GM06990 (cell line): ENCODE data around the gene CIZ1.

Source experiments
- DNase-seq: peaks from one replicate; pipeline ENCODE4 v3.0.0-alpha.2; 2011; ENCODE audit not compliant: insufficient read length; ENCODE audit errors: extremely low read depth
- H3K27me3 ChIP-seq: replicated peaks from 2 replicates; pipeline ENCODE4 v1.6.0; 2011; ENCODE audit warnings: low read length; ENCODE audit not compliant: control insufficient read depth, insufficient read depth
- H3K36me3 ChIP-seq: 2 replicates; pipeline ENCODE4 v1.5.1; 2011; ENCODE audit warnings: low read length; ENCODE audit not compliant: control insufficient read depth, insufficient read depth
- H3K4me3 ChIP-seq: replicated peaks from 2 replicates; pipeline ENCODE4 v1.5.1; 2011; ENCODE audit warnings: low read depth, mild to moderate bottlenecking, control low read depth, low read length
- TF ChIP-seq, protein P1 (sequence below): IDR thresholded peaks from 2 replicates; pipeline ENCODE4 v1.5.1; 2011; ENCODE audit warnings: low read length, control low read depth, mild to moderate bottlenecking, inconsistent platforms; ENCODE audit not compliant: insufficient read depth, poor library complexity, severe bottlenecking

CIZ1 gene

DNA sequence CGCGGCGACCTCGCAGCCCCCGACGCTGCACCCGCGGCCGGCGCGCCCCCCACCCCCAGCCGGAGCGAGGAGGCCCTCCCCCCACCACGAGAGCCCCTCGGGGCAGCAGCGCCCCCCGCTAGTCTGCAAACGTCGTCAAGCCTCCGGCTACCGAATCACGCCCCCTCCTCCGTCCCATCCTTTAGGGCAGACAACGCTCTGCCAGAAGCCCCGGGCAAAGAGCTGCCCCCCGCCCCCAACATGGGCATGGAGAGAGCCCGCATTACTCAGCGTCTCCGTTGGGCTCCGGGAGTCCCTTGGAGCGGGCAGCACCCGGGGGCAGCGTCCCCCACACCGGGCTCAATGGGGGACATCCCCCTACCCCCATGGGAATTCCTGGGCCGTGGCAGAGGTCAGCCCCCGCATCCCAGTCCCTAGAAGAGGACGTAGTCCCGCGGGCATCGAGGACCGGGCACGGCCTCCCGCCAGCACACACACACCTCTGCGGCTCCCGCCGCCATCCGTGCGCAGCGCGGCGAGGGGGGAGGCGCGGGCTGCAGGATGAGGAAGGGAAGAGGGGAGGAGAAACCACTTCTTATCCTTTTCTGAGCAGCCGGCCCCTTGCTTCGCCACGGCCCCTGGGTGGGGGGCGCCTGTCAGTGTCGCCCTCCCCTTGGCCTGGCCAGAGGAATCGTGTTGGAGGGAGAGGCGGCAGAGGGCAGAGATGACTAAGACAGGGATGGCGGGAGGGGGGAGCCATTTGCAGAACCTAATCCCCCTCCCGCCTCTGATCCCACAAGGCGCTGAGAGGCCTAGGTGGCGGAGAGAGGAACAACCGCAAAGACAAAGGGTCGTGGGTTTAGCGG is 12.6 kb upstream of the CIZ1 start:
- peak overlapping the region; percentile 56 for H3K4me3 ChIP-seq
- TF ChIP-seq, protein P1, sequence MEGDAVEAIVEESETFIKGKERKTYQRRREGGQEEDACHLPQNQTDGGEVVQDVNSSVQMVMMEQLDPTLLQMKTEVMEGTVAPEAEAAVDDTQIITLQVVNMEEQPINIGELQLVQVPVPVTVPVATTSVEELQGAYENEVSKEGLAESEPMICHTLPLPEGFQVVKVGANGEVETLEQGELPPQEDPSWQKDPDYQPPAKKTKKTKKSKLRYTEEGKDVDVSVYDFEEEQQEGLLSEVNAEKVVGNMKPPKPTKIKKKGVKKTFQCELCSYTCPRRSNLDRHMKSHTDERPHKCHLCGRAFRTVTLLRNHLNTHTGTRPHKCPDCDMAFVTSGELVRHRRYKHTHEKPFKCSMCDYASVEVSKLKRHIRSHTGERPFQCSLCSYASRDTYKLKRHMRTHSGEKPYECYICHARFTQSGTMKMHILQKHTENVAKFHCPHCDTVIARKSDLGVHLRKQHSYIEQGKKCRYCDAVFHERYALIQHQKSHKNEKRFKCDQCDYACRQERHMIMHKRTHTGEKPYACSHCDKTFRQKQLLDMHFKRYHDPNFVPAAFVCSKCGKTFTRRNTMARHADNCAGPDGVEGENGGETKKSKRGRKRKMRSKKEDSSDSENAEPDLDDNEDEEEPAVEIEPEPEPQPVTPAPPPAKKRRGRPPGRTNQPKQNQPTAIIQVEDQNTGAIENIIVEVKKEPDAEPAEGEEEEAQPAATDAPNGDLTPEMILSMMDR, result no peak
- no peak for DNase-seq

DNA sequence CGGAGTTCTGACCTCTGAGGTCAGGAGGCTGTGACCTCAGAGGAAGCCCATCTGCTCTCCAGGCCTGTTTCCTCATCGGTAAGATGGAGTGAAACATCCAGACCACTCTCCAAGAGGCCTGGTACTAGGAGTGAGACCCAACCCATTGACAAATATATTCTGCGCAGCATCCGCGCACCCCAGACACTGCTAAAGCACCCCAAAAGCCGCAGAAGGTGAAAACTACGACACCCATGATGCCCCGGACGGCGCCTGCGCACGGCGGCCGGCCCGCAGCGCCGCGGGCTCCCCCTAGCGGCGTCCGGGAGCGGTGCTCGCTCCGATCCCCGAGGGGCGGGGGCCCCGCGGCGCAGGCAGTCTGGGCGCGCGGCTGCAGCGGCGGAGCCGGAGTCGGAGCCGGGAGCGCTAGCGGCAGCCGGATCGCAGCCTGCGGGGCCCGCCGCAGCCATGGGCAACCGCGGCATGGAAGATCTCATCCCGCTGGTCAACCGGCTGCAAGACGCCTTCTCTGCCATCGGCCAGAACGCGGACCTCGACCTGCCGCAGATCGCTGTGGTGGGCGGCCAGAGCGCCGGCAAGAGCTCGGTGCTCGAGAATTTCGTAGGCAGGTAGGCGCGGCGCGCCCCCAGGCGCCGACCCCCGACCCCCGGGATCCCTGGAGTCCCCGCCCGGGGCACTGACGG is 11.8 kb upstream of the CIZ1 start, which contains the start of gene DNM1:
DNM1 (plus strand) TSS at position 356 of the 683 bp plus-strand sequence; CDS start at position 448, 92 bp downstream.
- Histone ChIP-seq H3K4me3 (peak within 1 kb of the TSS; percentile 56), H3K36me3 (no peaks in the 10 kb centered on the region), H3K27me3 (peaks cover 4% of the 10 kb centered on the region)
- TF ChIP-seq, protein P1, result no peak
- peak; percentile 76 for DNase-seq

More for the DNA sequence above, 12.6 kb upstream of the CIZ1 start:
- Histone ChIP-seq H3K27me3 (peaks cover 4% of the 10 kb centered on the region), H3K36me3 (no peaks in the 10 kb centered on the region)

GRCh38 chr9:128202648-128203023 is 11.3 kb upstream of the CIZ1 start:
- TF ChIP-seq, protein P1, result no peak
- DNase-seq, result no peak
- H3K4me3 ChIP-seq, result no peak overlapping the region

DNA sequence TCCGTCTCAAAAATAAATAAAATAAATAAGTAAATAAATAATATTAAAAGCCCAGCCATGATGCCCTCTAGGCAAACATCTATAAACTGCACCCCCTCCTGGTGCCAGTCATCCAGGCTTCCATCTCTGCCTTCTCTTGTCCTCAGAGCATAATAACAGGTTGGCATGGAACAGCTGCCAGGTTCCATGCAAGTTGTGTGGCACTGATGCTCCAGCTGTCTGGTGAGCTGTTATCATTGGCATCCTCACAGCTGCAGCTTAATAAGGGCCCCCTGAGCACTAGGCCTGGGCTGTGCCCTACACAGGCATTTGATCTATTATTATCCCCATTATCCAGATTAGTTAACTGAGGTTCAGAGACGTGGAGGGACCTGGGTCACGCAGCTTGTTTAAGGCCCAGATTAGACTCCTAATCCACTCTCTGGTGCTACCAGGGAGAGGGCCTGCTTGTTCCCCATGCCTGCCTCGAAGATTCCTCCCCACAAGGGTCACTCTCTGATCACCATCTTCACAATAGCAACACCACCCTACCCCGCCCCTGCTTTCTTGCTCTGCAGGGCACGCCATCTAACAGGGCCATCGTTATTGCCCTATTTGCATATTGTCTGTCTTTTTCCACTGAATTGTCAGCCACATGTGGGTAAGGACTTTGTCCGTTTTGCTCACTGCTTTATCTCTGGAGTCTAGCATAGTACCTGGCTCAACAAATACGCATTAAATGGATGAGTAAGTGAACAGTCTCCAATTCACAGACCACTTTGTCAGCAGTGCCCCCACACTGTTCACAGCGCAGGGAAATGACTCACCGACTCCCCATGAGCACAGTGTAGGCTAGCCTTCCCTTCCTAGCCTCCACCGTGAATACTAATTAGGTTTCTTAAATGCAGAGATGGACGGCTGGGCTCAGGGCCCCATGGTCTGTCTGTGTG is 10.3 kb upstream of the CIZ1 start:
- TF ChIP-seq, protein P1, result peak; percentile 1
- Histone ChIP-seq H3K27me3 (peaks cover 4% of the 10 kb centered on the region), H3K4me3 (no peak overlapping the region), H3K36me3 (no peaks in the 10 kb centered on the region)
- no peak for DNase-seq

More at GRCh38 chr9:128202648-128203023, 11.3 kb upstream of the CIZ1 start:
- Histone ChIP-seq H3K36me3 (no peaks in the 10 kb centered on the region), H3K27me3 (peaks cover 4% of the 10 kb centered on the region)

DNA sequence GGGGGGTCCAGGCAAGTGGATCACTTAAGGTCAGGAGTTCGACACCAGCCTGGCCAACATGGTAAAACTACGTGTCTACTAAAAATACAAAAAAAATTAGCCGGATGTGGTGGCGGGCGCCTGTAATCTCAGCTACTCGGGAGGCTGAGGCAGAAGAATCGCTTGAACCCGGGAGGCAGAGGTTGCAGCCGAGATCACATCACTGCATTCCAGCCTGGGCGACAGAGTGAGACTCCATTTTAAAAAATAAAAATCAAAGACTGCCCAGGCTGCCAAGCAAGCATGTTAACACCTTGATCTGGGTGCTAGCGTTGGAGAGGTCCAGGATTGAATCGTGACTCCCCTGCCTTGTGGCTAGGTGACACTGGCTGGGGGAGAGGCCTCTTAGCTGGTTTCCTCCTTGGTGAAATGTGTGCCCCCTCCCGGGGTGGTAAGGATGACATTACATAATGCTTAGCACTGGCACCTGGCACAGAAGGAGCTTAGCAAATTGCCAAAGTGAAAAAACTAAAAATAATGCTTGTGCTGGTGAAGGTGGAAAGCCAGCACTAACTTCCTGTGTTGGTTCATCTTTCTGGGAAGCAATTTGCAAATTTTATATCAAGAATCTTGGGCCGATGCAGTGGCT is 2.2 kb upstream of the CIZ1 start:
- no peak overlapping the region for H3K4me3 ChIP-seq
- DNase-seq, result no peak
- H3K36me3 ChIP-seq, result no peaks in the 10 kb centered on the region
- TF ChIP-seq, protein P1, result no peak
- no peaks in the 10 kb centered on the region for H3K27me3 ChIP-seq
